ENCODE results near the gene HMGN1.

HMGN1 gene

GRCh38 chr21:39375446-39375845 is 26.6 kb upstream of the HMGN1 start:
- no peak for TF ChIP-seq CTCF (IDR thresholded peaks at IDR 0.05)

GRCh38 chr21:39374046-39374445 is 25.2 kb upstream of the HMGN1 start:
- TF ChIP-seq CTCF (IDR thresholded peaks at IDR 0.05) = no peak

- 0 out of 2 replicates have a peak, but pooled peaks have one; percentile 32 for TF ChIP-seq CTCF (IDR thresholded peaks at IDR 0.05)
Measured at GRCh38 chr21:39373634-39374033, 24.7 kb upstream of the HMGN1 start.

- TF ChIP-seq CTCF (IDR thresholded peaks at IDR 0.05) = no peak
Measured at GRCh38 chr21:39367783-39368182, 18.9 kb upstream of the HMGN1 start.

- no peak for TF ChIP-seq CTCF (IDR thresholded peaks at IDR 0.05)
Measured at GRCh38 chr21:39366563-39366962, 17.7 kb upstream of the HMGN1 start.

- TF ChIP-seq CTCF (IDR thresholded peaks at IDR 0.05) = no peak
Measured at GRCh38 chr21:39364949-39365348, 16.1 kb upstream of the HMGN1 start.

- TF ChIP-seq CTCF (IDR thresholded peaks at IDR 0.05) = no peak
Measured at GRCh38 chr21:39363607-39364555, 15.0 kb upstream of the HMGN1 start.
